ENCODE data around the gene PTPRD. TPM values are rescaled to one million over a fixed set of nuclear protein-coding genes. Genes with fewer than 3 reads are reported as not detected.

Gene PTPRD
- total RNA-seq, 1 donor from 2014 or later: 532 TPM

- Mint-ChIP-seq H3K4me3 (ENCODE audit: unreplicated experiment) (no peak overlapping the region), H3K4me1 (ENCODE audit: low read depth, unreplicated experiment) (no peaks in the 10 kb centered on the region), H3K27me3 (ENCODE audit: unreplicated experiment) (no peaks in the 10 kb centered on the region), H3K36me3 (ENCODE audit: unreplicated experiment) (no peaks in the 10 kb centered on the region), H3K9me3 (ENCODE audit: unreplicated experiment) (no peaks in the 10 kb centered on the region), H3K27ac (ENCODE audit: unreplicated experiment) (no peak overlapping the region)
- TF ChIP-seq CTCF (IDR thresholded peaks at IDR 0.05; ENCODE audit: partially characterized antibody, unreplicated experiment): no peak
- no peak for DNase-seq
Observed at GRCh38 chr9:9783211-9783610, 829.6 kb downstream of the PTPRD start.

DNA sequence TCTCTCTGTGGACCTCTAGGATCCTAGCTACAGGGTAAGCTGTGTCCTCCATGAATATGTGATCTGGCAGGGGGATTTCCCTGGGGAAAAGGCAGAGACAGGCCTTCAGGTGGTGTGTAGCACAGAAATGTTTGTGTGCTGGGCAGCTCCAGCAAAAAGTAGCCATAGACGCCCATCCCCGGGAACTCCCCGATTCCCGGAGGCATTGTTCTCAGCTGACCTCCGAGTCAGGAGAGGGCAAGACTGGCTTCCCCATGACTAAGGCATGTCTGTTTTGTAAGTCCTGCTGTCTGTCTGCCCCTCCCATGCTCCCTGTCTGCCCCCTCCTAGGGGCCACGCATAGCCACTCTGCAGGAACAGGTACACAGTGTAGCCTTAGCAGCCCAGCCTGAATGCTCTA, 834.5 kb downstream of the PTPRD start:
- Mint-ChIP-seq H3K4me1 (ENCODE audit: low read depth, unreplicated experiment) (no peaks in the 10 kb centered on the region), H3K36me3 (ENCODE audit: unreplicated experiment) (no peaks in the 10 kb centered on the region), H3K27me3 (ENCODE audit: unreplicated experiment) (no peaks in the 10 kb centered on the region), H3K27ac (ENCODE audit: unreplicated experiment) (no peak overlapping the region), H3K9me3 (ENCODE audit: unreplicated experiment) (no peaks in the 10 kb centered on the region), H3K4me3 (ENCODE audit: unreplicated experiment) (no peak overlapping the region)
- no peak for TF ChIP-seq CTCF (IDR thresholded peaks at IDR 0.05; ENCODE audit: partially characterized antibody, unreplicated experiment)
- DNase-seq: no peak

GRCh38 chr9:9774471-9774870, 838.3 kb downstream of the PTPRD start:
- Mint-ChIP-seq H3K4me3 (ENCODE audit: unreplicated experiment) (no peak overlapping the region), H3K27ac (ENCODE audit: unreplicated experiment) (no peak overlapping the region)

DNA sequence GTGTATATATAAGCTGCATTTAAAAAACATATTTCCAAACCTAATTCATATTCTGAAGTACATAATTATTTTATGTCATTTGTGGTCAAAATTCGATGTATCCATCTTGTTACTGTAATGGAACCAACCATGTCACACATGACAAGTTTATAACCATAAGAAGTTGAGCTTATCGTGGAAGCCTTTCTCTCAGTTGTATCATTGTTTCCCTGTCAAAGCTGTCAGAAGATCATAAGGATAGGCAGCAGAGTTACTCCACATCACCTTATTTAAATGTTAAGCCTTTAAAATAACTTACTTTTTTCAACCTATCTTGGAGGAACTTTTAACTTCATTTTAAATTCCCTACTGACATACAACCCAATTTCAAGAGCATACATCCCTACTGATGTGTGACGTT, 841.5 kb downstream of the PTPRD start:
- Mint-ChIP-seq H3K4me1 (ENCODE audit: low read depth, unreplicated experiment) (no peaks in the 10 kb centered on the region), H3K4me3 (ENCODE audit: unreplicated experiment) (no peak overlapping the region), H3K27ac (ENCODE audit: unreplicated experiment) (no peak overlapping the region), H3K9me3 (ENCODE audit: unreplicated experiment) (no peaks in the 10 kb centered on the region), H3K36me3 (ENCODE audit: unreplicated experiment) (no peaks in the 10 kb centered on the region), H3K27me3 (ENCODE audit: unreplicated experiment) (no peaks in the 10 kb centered on the region)
- TF ChIP-seq CTCF (IDR thresholded peaks at IDR 0.05; ENCODE audit: partially characterized antibody, unreplicated experiment): no peak
- no peak for DNase-seq

More at GRCh38 chr9:9774471-9774870, 838.3 kb downstream of the PTPRD start:
- no peak for TF ChIP-seq CTCF (IDR thresholded peaks at IDR 0.05; ENCODE audit: partially characterized antibody, unreplicated experiment)
- Mint-ChIP-seq H3K27me3 (ENCODE audit: unreplicated experiment) (no peaks in the 10 kb centered on the region), H3K4me1 (ENCODE audit: low read depth, unreplicated experiment) (no peaks in the 10 kb centered on the region), H3K36me3 (ENCODE audit: unreplicated experiment) (no peaks in the 10 kb centered on the region), H3K9me3 (ENCODE audit: unreplicated experiment) (no peaks in the 10 kb centered on the region)
- DNase-seq: no peak

DNA sequence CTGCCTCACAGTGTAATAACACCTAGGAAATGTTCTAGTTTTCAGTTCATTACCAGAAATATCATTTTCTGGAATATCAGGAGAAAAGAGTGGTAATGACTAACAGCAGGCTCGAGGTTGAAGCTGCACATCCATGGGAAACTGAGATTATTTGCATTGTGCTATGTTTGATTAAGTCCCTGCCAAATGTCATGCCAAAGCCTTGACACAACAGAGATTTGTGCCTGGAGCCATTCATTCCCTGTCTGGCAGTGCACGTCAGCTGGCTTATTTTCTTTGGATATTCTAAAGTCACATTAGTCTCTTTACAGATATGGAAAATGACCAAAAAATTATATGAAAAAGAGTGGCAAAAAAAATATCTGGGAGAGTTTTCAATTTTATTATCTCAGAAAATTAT, 848.0 kb downstream of the PTPRD start:
- Mint-ChIP-seq H3K36me3 (ENCODE audit: unreplicated experiment) (no peaks in the 10 kb centered on the region), H3K9me3 (ENCODE audit: unreplicated experiment) (peaks cover 1% of the 10 kb centered on the region), H3K27me3 (ENCODE audit: unreplicated experiment) (peaks cover 2% of the 10 kb centered on the region), H3K27ac (ENCODE audit: unreplicated experiment) (no peak overlapping the region), H3K4me3 (ENCODE audit: unreplicated experiment) (no peak overlapping the region), H3K4me1 (ENCODE audit: low read depth, unreplicated experiment) (no peaks in the 10 kb centered on the region)
- TF ChIP-seq CTCF (IDR thresholded peaks at IDR 0.05; ENCODE audit: partially characterized antibody, unreplicated experiment): no peak
- no peak for DNase-seq
